Putamen (tissue), 1 donor: ENCODE results near the gene MEF2D.

ENCODE experiments used
- DNase-seq: peaks from one replicate; pipeline ENCODE4 v3.0.0-alpha.2; 2016; ENCODE audit warnings: low spot score

MEF2D gene

GRCh38 chr1:156500543-156500792 lies at the start of gene MEF2D:
Gene MEF2D, minus strand, starts transcription at chr1:156500775. Its CDS starts 17,483 bp downstream, at chr1:156483292.
- DNase-seq: no peak

- no peak for DNase-seq
Observed at GRCh38 chr1:156550346-156550745, 49.8 kb upstream of the MEF2D start.

- no peak for DNase-seq
Observed at GRCh38 chr1:156549831-156550230, 49.3 kb upstream of the MEF2D start.

GRCh38 chr1:156549390-156549789 lies 48.8 kb upstream of the MEF2D start:
- no peak for DNase-seq

GRCh38 chr1:156547982-156548381 lies 47.4 kb upstream of the MEF2D start:
- no peak for DNase-seq

- DNase-seq: no peak
Observed at GRCh38 chr1:156547434-156547833, 46.9 kb upstream of the MEF2D start.

- no peak for DNase-seq
Observed at GRCh38 chr1:156546267-156546666, 45.7 kb upstream of the MEF2D start.

GRCh38 chr1:156544592-156545102 lies 44.1 kb upstream of the MEF2D start:
- DNase-seq: peak; percentile 12

GRCh38 chr1:156543066-156543465 lies 42.5 kb upstream of the MEF2D start:
- no peak for DNase-seq

GRCh38 chr1:156540955-156541354 lies 40.4 kb upstream of the MEF2D start:
- no peak for DNase-seq

- DNase-seq: no peak
Observed at GRCh38 chr1:156539818-156540355, 39.3 kb upstream of the MEF2D start.

- no peak for DNase-seq
Observed at GRCh38 chr1:156538711-156539440, 38.3 kb upstream of the MEF2D start.

- no peak for DNase-seq
Observed at GRCh38 chr1:156537027-156537426, 36.5 kb upstream of the MEF2D start.

- DNase-seq: no peak
Observed at GRCh38 chr1:156534424-156535060, 34.0 kb upstream of the MEF2D start.

GRCh38 chr1:156533568-156534220 lies 33.1 kb upstream of the MEF2D start:
- no peak for DNase-seq

GRCh38 chr1:156532374-156532773 lies 31.8 kb upstream of the MEF2D start:
- DNase-seq: no peak

- no peak for DNase-seq
Observed at GRCh38 chr1:156530006-156530405, 29.4 kb upstream of the MEF2D start.

GRCh38 chr1:156528875-156529425 lies 28.4 kb upstream of the MEF2D start:
- no peak for DNase-seq

GRCh38 chr1:156528231-156528630 lies 27.7 kb upstream of the MEF2D start:
- no peak for DNase-seq

- DNase-seq: no peak
Observed at GRCh38 chr1:156527584-156527983, 27.0 kb upstream of the MEF2D start.

GRCh38 chr1:156525856-156526489 lies 25.4 kb upstream of the MEF2D start:
- DNase-seq: no peak

GRCh38 chr1:156525071-156525501 lies 24.5 kb upstream of the MEF2D start:
- no peak for DNase-seq
